GM18520 (cell line): ENCODE results near the gene PSMB9.
A peak's percentile ranks its signal among the peaks of the same experiment; 100 is the strongest.
"Not testable (repeated sequence)": the region's sequence is repeated elsewhere in the genome, so short reads cannot be mapped to it uniquely, and the experiment has no call there.

Experiments used
- ATAC-seq: cut with Tn5 transposase; IDR thresholded peaks from one replicate; pipeline ENCODE4 v1.9.1; 2021; ENCODE audit not compliant: unreplicated experiment

Gene PSMB9

DNA sequence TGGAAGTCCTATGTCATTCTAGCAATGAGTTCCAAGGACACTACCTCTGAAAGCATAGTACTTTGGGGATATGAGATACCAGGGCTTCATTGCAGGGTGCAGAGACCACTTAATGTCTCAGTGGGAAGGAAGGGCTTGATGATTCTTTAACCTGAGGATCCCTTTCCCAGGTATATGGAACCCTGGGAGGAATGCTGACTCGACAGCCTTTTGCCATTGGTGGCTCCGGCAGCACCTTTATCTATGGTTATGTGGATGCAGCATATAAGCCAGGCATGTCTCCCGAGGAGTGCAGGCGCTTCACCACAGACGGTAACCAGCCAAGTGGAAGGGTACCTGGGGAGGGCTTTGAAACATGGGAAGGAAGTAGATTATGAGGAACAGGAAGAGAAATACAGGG is 4.2 kb downstream of the PSMB9 start:
- no peak for ATAC-seq

DNA sequence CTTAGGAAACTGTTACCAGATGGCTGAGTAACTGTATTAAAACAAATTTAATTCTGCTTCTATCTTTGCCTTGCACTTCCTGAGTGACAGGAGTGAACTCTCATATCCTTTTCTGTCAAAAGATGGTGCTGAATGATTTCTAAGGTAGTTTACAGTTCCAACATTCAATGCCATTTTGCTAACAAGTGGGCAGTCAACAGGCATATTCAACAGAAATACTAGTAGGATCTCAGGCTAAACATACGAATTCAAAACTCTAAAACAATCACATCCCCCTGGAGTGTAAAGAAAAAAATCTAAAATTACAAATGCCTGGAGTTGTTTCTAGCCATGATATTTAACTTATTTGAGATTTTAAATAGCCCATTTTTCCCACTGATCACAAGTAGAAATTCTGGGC is 6.7 kb downstream of the PSMB9 start:
- ATAC-seq = no peak

DNA sequence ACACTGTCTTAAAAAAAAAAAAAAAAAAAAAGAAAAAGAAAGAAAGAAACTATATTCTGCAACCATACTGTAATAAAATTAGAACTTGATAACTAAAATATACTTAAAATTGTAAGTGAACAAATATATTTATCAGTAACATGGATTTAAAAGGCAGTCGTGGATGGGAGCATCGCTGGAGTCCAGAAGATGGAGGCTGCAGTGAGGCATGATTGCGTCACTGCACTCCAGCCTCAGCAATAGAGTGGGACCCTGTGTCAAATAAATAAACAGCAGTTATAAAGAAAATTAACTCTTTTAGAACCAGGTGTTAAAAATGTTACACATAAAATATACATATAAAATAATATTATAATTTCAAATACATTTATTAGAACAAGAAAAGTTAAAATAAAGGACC is 8.7 kb downstream of the PSMB9 start:
- ATAC-seq = no peak

DNA sequence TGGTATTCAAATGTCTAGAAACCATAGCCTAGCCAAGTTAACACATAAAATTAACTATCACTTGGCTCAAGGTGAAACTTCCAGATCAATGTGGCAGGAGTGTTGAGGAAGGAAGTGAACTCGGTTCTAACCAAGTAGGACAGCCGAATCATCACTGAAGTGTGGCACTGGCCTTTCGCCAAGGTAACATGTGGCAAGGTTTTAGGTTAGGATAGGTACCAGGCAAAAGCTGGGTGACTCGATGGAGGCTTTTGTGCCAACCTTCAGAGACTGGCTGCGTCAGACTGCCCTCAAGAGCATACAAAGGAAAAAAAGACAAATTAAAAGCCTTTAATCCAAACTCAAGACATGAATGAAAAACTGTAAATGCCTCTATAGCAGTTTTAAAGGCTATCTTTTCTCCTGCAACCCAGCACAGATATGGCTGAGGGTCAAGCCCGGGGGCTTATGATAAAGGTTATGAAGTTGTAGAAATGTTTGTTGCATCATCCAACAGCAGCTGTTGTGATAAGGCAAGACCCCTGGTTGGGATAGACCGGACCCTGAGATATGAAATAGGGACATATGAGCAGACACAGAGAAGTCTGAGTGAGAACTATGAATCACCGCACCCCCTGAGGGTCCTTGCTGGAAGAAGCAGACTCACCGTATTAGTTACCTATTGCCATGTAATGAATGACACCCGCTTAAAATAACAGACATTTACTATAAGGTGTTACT is 11.9 kb downstream of the PSMB9 start:
- ATAC-seq = no peak

DNA sequence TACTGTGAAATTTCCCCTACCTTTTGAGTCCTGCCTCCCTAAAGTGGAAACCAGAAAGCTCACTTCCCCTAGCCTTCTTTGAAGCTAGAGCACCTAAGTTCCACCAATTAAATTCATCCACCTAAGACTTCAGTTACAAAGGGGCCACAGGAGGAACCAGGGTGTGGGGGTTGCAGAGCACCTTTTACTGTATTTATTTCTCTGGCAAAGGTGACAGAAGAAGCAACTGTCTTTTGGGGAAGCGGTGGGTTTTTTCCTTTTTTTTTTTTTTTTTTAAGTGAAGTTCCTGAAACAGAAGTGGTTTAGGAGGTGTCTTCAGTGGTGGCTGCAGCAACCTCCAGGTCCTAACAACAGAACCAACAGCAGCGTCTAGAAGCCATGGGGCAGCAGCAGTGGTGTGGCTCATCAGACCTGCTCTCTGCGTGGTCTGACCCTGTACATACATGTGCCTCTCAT is 13.1 kb downstream of the PSMB9 start:
- ATAC-seq = no peak

DNA sequence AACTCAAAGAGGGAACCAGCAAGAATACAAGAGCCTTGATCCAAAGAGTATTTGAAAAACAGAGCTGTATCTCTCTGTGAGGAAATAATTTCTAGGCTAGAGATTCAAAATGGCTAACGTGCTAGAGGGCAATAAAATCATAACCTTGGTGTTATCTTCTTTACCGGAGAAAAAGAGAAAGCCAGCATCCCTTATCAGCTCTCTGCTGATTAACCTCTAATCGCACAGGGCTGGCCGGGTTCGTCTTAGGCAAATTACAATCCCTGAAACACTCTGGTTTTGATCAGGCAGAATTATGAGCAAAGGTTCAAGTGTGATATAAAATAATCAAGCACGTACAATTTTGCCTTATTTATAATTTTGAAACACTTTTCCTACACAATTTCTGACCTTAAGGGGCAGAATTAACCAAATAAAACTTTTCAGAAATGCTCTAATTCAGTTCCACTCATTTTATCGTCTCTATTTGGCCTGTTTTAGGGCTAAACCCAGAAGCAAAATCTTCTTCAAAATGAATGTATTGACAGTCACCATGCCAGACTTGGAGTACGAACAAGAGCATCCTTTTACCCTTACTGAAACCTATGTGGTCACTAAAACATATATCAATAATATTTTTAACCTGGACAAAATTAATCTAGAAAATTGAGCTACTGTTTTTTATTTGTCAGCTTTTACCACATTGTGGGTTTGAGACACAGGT is 13.7 kb downstream of the PSMB9 start:
- ATAC-seq = no peak

DNA sequence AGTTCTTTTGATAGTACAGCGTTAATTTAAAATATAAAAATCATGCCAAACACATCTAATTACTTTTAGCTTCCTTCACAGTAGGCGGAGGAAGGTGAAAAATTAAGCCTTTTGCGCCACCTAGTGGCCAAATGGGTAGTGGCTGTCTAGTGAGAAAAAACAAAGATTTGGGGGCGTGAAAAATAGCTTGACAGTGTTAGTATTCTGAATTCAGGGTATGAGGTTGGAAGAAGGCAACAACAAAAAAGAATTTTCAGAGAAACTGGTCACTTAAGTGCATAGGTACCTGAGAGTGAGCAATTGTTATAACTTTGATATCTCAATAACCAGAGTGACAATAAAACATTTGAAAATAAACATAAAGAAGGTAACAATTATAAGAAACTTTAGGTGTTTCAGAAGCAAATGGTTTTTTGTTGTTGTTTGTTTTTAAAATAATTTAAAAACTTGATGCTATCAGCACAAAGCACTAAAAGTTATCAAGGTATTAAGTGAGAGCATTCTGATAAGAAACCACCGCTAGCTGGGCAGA is 14.3 kb downstream of the PSMB9 start:
- no peak for ATAC-seq

DNA sequence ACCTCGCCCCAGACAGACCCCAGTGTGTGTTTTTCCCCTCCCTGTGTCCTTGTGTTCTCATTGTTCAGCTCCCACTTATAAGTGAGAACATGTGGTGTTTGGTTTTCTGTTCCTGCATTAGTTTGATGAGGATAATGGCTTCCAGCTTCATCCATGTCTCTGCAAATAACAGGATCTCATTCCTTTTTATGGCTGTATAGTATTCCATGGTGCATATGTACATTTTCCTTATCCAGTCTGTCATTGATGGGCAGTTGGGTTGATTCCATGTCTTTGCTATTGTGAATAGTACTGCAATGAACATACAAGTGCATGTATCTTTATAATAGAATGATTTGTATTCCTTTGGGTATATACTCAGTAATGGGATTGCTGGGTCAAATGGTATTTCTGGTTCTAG is 20.0 kb downstream of the PSMB9 start:
- not testable (repeated sequence) for ATAC-seq

DNA sequence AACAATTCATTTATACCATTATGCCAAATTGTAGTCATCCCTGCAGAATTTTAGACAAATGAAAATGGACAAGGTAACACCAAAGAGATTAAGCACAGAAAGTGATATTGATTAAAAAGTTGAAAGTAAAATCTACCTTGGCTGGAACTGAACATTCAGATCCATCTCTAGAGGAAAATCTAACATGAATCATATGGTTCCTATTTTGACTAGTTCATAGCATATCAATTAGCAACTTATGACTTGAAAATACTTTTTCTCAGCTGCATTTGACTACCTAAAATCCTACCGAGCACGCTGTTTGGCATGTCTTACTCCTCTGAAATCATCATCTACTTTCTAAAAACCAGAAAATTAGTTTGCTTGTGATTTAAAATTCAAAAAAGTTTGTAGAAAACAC is 22.6 kb downstream of the PSMB9 start:
- ATAC-seq = no peak

DNA sequence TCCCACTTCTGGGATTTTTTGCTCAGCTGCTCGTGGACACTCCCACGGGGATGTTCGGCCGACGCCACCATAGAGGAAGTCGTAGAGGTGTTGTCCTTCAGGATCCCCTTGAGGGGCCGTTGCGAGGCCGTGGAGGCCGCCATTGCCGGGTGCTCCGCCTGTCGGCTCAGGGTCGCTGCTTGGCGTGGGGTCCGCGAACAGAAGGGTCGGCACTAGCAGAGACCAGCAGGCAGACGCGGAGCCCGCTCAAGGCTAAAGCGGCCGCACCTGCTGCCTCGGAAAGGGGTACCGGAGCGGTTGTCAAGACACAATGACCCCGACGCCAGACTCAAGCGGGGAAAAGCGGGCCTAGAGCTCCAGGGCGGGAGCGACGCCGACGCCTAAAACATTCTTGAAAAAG is 25.7 kb downstream of the PSMB9 start:
- no peak for ATAC-seq

DNA sequence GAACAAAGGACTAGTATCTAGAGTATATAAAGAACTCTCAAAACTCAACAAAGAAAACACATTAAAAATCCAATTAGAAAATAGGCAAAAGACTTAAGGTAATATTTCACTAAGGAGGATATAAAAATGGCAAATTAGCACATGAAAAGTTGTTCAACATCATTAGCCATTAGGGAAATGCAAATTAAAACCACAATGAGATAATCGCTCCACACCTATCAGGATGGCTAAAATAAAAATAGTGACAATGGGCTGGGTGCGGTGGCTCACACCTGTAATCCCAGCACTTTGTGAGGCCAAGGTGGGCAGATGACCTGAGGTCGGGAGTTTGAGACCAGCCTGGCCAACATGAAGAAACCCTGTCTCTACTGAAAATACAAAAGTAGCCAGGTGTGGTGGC is 27.0 kb downstream of the PSMB9 start:
- ATAC-seq = not testable (repeated sequence)

DNA sequence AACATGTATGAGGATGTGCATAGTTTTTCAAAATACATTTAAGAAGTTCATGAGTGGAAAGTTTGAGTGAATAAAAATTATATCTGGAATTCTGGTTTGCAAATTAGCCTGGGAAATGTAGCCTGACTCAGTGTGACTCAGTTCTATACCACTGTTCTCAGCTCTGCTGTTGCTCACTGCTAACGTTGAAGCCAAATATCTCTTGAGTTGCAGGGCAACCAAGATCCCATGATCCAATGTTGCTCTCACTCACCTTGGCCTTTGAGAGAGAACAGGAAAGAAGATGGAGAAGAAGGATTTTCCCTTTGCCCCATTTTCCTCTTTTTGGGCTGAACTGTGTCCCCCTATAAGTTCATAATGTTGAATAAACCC is 28.9 kb downstream of the PSMB9 start:
- no peak for ATAC-seq

DNA sequence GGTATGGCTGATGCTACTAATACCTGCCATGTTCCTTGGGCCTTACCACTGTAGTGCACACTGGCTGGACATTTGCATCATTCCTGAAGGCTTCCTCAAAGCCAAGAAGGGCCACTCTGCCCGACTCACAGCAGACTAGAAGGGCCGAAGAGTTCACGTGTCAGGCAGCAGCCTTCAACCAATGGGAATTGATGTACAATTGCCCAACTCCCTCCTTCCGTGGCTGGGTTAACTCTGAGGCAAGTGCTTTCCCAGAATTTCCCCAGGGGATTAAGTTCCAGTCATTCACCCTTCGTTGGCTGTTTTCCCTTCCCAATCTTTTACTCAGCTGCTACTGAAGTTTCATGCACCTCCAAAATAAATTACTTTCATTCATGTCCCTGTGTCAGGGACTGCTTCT is 29.8 kb downstream of the PSMB9 start:
- no peak for ATAC-seq

DNA sequence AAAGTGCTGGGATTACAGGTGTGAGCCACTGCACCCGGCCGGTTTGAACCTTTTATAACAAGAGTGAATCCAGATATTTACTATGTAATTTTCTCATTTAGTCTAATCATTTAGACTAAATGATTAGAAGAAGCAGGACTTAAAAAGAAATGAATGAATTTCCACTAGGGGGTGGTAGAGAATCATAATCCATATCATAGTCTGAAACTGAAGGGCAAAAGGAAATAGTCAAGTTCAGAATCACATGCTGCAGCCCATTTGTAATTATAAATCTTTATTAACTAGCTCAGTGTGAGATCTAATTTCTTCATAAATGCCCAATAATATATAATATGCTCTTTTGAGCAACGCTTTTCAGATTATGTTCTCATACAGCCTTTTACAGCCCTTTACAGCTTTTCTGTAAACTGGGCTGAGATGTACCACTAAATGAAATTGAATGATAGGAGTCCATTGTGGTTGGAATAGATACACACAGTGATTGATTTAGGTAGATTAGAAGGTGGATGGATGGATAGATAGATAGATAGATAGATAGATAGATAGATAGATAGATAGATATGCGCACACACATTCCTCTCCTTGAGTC is 31.8 kb downstream of the PSMB9 start:
- ATAC-seq = no peak

DNA sequence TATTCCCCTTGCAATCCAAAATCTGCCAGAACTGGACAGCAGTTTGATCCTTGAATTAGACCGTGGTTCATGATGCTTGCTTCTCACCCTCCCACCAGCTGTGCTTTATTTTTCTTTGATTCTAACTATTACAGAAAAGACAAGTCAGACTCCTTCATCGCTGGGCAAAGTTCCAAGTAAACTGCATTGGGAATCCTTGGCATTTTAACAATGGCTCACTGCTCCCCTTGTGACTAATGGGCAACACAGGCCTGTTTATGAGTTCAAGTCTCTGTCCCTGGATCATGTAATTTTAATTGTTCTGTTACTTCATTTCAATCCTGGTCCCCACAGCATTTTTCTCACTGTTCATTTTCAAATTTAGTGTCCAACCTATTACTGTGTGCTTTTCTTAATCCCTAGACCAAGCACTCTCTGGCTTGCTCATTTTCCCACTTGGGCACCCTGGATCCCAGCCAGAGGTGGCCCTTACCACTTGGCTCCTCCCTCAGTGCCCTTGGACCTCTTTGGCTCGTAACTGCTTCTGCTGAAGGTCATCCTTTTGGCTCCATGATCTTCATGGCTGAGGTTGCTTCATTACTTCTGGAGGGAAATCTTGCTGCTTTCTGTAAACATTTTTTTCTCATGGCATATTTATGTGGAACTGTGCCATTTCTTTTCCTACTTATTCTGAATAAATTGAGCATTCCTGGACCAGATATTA is 32.8 kb downstream of the PSMB9 start:
- ATAC-seq = no peak

DNA sequence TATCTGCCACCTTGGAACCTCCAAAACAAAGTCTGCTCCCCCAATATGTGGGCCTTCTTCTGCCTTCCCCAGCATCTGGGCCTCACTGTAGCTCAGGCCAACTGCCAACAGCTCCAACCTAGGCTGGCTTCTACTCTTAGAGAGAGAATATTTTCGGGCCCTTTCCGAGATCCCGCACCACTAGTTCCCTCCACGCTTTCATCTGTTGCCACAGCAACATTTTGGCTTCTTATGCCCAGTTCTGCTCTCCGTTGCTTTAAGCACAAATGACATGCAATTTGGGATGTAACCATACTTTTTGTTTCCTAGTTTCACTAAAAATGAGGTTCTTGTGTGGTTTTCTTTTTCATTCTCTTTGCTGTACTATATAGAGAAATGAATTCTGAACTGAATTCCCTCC is 33.6 kb downstream of the PSMB9 start:
- ATAC-seq = no peak

DNA sequence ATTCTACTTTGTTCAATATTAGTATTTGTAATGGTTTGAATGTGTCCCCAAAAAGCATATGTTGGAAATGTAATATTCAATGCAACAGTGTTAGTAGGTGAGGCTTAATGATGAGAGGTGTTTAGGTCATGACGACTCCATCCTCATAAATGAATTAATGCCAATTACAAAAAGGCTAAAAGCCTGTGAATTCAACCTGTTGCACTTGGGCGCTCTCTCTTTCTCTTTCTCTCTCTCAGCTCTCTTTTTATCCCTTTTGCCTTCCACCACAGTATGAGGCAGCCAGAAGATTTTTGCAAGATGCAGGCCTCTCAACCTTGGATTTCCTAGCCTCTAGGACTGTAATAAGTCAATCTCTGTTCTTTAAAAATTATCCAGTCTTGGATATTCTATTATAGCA is 34.6 kb downstream of the PSMB9 start:
- ATAC-seq = no peak

DNA sequence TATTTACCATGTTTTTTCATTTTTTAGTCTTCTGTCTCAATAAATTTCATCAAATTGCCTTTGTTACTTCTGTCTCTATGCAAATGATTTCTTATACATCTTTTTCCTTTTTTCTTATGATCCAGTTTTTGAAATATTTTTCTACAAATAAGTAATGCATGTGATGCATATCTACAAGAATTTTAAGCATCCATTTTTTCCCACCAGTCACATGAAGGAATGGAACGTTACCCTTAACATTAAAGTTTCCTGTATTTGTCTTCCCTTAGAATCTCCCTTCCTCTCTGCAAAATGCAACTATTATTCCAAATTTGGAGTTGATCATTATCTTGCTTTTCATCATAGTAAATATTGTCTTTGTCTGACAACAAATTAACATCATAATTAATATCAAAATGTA is 35.5 kb downstream of the PSMB9 start:
- ATAC-seq = no peak

DNA sequence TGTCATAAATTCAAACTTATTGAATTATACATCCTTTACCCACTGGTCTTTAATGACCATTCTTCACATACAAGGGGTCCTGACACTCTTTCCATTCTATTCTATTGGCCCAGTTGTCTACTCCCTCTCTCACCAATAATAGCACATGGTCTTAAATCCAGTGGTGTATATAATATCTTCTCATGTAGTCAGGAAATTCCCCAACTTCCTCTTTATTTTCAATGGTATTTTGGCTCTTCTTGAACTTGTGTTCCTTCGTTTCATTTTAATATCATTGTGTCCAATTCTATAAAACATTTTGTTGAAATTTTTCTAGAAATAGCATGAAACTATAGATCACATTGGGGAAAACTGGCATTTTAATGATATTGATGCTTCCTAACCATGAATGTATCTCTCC is 36.8 kb downstream of the PSMB9 start:
- ATAC-seq = no peak

DNA sequence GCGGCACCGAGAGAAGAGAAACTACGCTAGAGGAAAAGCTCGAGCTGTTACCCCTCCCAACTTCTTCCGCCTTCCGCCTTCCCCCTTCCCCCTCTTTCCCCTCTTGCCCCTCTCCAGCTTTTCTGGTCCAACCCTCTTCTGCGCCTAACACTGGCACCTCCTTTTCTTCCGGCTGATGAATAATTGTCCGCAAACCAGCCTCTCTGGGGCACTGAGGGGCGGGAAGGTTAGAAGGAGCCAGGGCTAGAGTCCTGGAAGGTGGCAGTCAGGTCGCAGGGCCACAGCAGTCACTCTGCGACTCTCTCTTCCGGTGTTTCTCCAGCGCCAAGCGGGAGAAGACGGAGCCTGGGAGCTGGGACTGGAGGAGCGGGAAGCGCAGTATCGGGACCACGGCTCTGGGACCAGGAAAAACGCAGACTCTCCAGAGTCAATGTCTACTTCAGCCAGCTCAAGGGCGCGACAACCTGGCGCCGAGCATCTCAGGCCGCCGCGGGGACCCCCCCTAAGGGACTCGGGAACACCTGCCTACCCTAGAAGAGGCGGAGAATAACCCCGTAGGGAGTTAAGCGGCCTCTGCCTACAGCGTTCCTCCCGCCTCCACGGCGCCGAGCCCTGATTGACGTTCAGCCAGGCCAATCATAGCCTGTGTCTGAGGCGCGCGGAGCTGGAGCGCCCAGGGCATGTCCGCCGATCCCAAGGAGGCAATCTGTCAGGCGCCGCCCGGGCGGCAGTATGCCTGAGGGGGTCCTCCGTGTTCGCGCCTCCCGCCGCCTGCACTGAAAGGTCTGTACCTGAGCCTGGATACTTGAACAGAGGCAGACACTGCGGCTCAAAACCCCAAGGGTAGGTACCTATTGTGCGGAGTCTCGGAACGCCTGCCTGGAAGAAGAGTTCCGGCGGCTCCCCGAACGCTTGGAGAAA is 40.4 kb downstream of the PSMB9 start:
- ATAC-seq = peak; percentile 94

DNA sequence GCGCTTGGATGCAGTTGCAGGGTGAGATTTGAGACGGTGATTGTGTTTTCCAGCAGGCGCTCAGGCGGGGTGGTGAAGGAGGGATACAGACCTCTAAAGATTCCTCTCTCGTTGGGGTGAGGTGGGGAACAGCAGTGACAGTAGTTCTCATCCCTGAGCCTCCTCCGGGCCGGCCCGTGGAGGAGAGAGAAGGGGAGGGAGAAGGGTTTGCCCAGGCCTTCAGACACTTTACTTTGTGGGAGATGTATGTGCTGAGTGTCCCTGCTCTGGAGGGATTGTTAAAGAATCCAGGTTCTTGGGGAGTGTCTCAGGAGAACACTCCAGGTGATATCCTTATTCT is 41.0 kb downstream of the PSMB9 start:
- ATAC-seq = no peak
